NT2/D1 (cell line): Measurements from ENCODE around the gene GTF2F2.

ENCODE experiments used
- SUZ12 ChIP-seq: IDR thresholded peaks from 2 replicates; pipeline ENCODE4 v1.6.1; 2011; ENCODE audit not compliant: insufficient read length, insufficient read depth; ENCODE audit errors: extremely low read depth
- YY1 ChIP-seq: IDR thresholded peaks from 2 replicates; pipeline ENCODE4 v1.6.1; 2011; ENCODE audit not compliant: insufficient read length, insufficient read depth
- ZNF274 ChIP-seq: IDR thresholded peaks from 2 replicates; pipeline ENCODE4 v1.6.1; 2011; ENCODE audit warnings: mild to moderate bottlenecking, low read depth, low read length

DNA sequence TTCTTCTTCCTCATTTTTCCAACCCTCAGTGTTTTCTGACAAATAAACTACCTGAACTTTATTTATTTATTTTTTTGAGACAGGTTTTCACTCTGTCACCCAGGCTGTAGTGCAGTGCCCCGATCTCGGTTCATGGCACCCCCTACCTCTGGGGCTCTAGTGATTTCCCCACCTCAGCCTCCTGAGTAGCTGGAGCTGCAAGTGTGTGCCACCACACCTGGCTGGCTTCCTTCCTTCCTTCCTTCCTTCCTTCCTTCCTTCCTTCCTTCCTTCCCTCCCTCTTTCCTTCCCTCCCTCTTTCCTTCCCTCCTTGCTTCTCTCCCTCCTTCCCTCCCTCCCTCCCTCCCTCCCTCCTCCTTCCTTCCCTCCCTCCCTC is 48.2 kb downstream of the GTF2F2 start:
- no peak for TF ChIP-seq ZNF274
- no peak for TF ChIP-seq YY1
- no peak for TF ChIP-seq SUZ12
